ENCODE results near the gene CSNK1A1. TPM values are rescaled to one million over a fixed set of nuclear protein-coding genes. Genes with fewer than 3 reads are reported as not detected.

Gene CSNK1A1
- total RNA-seq, 1 experiment from 2014 or later: 287 TPM

GRCh38 chr5:149545327-149545726 is 5.9 kb downstream of the CSNK1A1 start:
- no peak for DNase-seq (ENCODE audit: low read depth, low spot score)
- BruUV-seq (replicated peaks): no TSS peak
- H3K9me3 ChIP-seq (ENCODE audit: control insufficient read depth, insufficient read depth, low read depth, low read length): no peaks in the 10 kb centered on the region
- H3K36me3 ChIP-seq (ENCODE audit: control insufficient read depth, insufficient read depth, low read length): peaks cover 38% of the 10 kb centered on the region
- no peak for TF ChIP-seq SIN3A (IDR thresholded peaks at IDR 0.05; ENCODE audit: borderline replicate concordance, insufficient read depth, low read depth, low read length)
- TF ChIP-seq CTCF (IDR thresholded peaks at IDR 0.05): no peak
- TF ChIP-seq REST (IDR thresholded peaks at IDR 0.05; ENCODE audit: insufficient read depth in 1 of 2, low read depth in 2 of 2, low read length in 1 of 2): no peak
- no peak for TF ChIP-seq POLR2AphosphoS5 (IDR thresholded peaks at IDR 0.05; ENCODE audit: low read depth, low read length)
- TF ChIP-seq TCF7L2 (IDR thresholded peaks at IDR 0.05; ENCODE audit: low read depth, low read length): no peak
- no peaks in the 10 kb centered on the region for H3K27me3 ChIP-seq (ENCODE audit: control insufficient read depth, insufficient read depth, low read length)
- ChIA-PET POLR2A (no interaction called here), CTCF (no interaction called here)
- H3K4me3 ChIP-seq (ENCODE audit: low read depth in 2 of 2, low read length in 2 of 2): no peak overlapping the region
- no peak for ATAC-seq
- in situ Hi-C loops (cut with HindIII; ENCODE audit: low pct_unique_long_range_greater_than_20kb, low sequenced_read_pairs): no loop called here
- no peak overlapping the region for H3K27ac ChIP-seq (ENCODE audit: low read length)
- H3K4me1 ChIP-seq (ENCODE audit: control insufficient read depth, insufficient read depth, low read length): peaks cover 26% of the 10 kb centered on the region
- intact Hi-C loops (cut with micrococcal nuclease; ENCODE audit: unreplicated experiment): no loop called here

- H3K27me3 ChIP-seq (ENCODE audit: control insufficient read depth, insufficient read depth, low read length): no peaks in the 10 kb centered on the region
- no peak for TF ChIP-seq CTCF (IDR thresholded peaks at IDR 0.05)
- no peak for TF ChIP-seq TCF7L2 (IDR thresholded peaks at IDR 0.05; ENCODE audit: low read depth, low read length)
- no peak for TF ChIP-seq SIN3A (IDR thresholded peaks at IDR 0.05; ENCODE audit: borderline replicate concordance, insufficient read depth, low read depth, low read length)
- TF ChIP-seq POLR2AphosphoS5 (IDR thresholded peaks at IDR 0.05; ENCODE audit: low read depth, low read length): no peak
- TF ChIP-seq REST (IDR thresholded peaks at IDR 0.05; ENCODE audit: insufficient read depth in 1 of 2, low read depth in 2 of 2, low read length in 1 of 2): no peak
- H3K4me1 ChIP-seq (ENCODE audit: control insufficient read depth, insufficient read depth, low read length): peaks cover 29% of the 10 kb centered on the region
- no peak for DNase-seq (ENCODE audit: low read depth, low spot score)
- in situ Hi-C loops (cut with HindIII; ENCODE audit: low pct_unique_long_range_greater_than_20kb, low sequenced_read_pairs) (no loop called here), intact Hi-C loops (cut with micrococcal nuclease; ENCODE audit: unreplicated experiment) (no loop called here)
- CTCF ChIA-PET: interaction anchor here (0.7 kb wide), 2 partner anchors 303 to 1060 kb away, joined by 3 to 4 read pairs; no protein-coding TSS in a partner anchor
- H3K9me3 ChIP-seq (ENCODE audit: control insufficient read depth, insufficient read depth, low read depth, low read length): no peaks in the 10 kb centered on the region
- H3K4me3 ChIP-seq (ENCODE audit: low read depth in 2 of 2, low read length in 2 of 2): no peak overlapping the region
- H3K27ac ChIP-seq (ENCODE audit: low read length): no peak overlapping the region
- no peak for ATAC-seq
- POLR2A ChIA-PET: interaction anchor here (0.6 to 1.4 kb wide), 4 partner anchors 10 to 1102 kb away, joined by 3 to 6 read pairs (median 3); no protein-coding TSS in a partner anchor
- no TSS peak for BruUV-seq (replicated peaks)
- H3K36me3 ChIP-seq (ENCODE audit: control insufficient read depth, insufficient read depth, low read length): peaks cover 30% of the 10 kb centered on the region
These were observed 7.2 kb downstream of the CSNK1A1 start for GRCh38 chr5:149544028-149544420.

Measured in Panc1 (cell line).